GM18517 (cell line): ENCODE measurements around the gene ZNF775.
"Not testable (repeated sequence)": the region's sequence is repeated elsewhere in the genome, so short reads cannot be mapped to it uniquely, and the experiment has no call there.

Experiments used
- ATAC-seq: cut with Tn5 transposase; IDR thresholded peaks from one replicate; pipeline ENCODE4 v1.9.1; 2021; ENCODE audit warnings: mild to moderate bottlenecking, moderate library complexity; ENCODE audit not compliant: unreplicated experiment

ZNF775 gene

DNA sequence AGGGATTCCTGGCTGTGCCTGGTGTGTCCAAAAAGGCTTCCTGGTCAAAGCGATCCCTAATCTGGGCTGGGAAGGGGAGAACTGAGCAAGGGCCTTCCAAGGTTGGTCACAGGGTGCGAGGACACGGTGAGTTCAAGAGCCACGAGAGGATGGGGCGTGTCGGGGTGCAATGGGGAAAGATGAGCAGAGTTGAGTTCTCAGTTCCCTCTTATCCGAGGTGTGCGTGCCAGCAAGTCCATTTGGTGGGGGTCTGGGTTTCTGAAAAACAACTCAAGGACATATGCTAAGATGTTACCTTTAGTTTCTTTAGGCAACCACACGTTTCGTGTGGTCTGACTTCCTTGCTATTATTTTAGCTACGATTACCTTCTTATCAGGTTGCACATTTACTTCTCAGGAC lies 1.3 kb downstream of the ZNF775 start:
- no peak for ATAC-seq

DNA sequence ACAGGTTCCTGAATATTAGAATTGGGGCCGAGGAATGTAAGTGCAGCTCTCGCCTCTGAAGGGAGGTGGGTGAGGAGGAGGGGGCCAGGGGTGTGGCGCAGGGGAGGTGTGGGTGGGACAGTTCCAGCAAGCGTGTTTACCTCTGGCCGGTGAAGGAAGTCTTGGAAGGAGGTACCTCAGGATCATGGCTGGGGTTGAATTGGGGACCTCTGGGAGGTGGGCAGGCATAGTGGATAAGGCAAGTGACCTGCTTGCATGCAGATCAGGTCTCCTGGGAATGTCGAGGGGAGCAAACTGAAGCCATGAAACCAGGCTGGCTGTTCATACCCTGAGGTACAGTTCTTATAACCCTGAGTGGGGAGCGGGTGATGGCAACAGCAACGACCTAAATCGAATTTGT lies 2.0 kb downstream of the ZNF775 start:
- no peak for ATAC-seq

GRCh38 chr7:150381785-150382122 lies 2.6 kb downstream of the ZNF775 start:
- no peak for ATAC-seq

DNA sequence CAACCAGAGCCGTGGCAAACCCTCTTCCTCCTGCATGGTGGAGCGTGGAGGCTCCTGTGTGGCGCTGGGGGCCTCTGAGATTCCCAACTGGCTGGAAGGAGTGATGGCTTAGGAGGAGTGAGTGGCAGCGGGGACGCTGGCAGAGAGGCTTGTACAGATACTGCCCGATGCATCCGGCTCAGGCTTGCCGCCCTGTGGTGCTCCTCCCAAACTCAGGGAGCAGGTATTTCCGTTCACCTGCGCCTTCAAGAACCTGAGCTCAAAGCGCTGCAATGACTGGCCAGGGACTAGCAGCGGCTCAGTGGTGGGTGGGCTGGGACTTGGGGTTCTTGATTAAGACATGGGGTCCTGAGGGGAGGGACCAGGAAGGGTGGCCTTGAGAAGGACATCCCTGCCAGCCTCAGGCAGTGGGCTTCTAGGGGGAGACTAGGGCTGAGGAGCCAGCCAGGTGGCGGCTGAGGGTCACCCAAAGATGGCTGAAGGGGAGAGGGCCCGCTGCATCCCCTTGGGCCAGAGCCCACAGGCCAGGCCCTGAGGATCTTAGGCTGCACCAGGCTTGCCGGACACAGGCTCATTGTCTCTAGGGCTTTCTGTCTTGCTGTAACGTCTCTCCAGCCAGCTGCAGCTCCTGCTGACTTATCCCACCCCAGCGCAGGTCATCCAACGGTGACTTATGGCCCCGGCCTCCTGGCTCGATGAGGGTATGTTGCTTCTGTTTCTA lies 3.2 kb downstream of the ZNF775 start:
- no peak for ATAC-seq

DNA sequence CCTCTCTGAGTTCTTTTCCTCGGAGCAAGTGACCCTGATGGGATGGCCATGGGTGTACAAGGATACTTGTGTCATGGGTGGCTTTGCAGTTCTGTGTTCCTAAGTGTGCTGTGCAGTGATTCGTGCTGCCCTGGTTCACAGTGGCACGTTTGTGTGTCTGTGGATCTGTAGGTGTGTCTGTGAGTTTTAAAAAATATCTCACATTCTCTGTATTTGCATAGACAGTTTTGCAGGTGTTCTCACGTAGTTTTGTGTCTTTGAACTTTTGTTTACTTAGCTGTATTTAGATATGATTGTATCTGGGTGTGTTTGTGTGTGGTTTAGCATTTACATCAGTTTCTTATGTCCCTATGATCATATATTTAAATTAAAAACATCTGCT lies 3.7 kb downstream of the ZNF775 start:
- no peak for ATAC-seq

- ATAC-seq: no peak
Observed at GRCh38 chr7:150383710-150384397, 4.7 kb downstream of the ZNF775 start.

- ATAC-seq: no peak
Observed at GRCh38 chr7:150384406-150385301, 5.5 kb downstream of the ZNF775 start.

- ATAC-seq: no peak
Observed at GRCh38 chr7:150385302-150385723, 6.2 kb downstream of the ZNF775 start.

DNA sequence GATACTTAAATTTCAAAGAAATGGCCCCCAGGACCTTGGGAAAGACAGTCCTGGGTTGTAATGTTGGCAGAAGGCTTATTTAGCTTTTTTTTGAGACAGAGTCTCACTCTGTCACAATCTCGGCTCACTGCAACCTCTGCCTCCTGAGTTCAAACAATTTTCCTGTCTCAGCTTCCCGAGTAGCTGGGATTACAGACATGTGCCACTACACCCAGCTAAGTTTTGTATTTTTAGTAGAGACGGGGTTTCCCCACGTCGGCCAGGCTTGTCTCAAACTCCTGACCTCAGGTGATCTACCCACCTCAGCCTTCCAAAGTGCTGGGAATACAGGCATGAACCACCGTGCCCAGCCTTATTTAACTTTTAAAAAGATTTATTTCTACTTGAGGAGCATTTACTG lies 6.8 kb downstream of the ZNF775 start:
- ATAC-seq: not testable (repeated sequence)

DNA sequence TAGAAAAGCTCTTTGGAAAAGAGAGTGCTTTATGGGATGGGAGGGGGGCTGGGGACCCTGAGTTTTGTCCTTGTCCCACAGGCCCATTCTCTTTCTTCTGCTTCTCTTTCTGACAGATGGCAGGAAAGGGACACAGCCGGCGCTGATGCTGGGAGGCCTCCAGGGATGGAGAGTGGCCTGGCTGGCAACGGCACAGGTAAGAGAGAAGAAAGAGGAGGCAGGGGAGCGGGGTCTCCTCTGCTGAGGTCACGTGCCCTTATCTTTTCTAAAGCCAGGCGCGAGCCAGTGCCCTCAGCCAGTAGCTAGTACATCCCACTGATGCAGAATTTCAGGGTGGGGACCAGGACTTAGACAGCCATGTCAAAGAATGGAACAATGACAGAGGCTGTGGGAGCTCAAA lies 9.2 kb downstream of the ZNF775 start:
- ATAC-seq: no peak

DNA sequence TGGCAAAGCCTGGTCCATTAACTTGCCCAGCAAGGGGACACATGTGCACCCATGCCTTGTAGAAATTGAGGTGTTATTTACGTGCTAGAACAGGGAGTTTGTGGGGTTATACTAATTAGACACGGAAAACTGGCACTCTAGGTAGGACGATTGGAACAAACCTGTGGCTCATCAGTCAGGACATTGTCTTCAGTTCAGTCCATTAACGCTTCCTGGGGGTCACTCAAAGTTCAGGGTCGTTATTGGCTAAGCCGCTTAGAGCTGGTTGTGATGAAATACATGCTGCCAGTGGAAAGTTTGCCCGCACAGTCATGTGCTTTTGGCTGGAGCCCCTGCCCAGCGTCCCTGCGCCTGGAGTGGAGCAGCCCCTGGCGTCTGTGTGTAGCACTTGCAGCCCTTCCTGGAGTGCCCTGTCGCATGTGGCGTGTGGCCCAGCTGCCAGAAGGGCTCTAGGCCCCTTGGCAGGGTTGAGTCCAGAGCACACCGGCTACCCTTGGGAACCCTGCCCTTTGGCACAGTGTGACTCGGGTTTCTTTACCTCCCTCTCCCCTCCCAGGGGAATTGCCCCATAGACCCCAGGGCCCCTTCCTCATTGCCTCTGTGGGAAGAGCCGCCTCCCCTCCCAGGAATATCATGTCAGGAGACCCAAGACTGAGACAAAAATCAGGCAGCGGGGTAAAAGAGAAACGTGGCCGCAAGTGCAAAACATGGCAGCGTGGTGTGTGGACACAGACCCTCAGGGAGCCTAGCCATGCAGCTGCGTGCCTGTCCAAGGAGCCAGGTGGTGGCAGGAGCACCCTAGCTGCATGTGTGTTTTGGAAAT lies 9.8 kb downstream of the ZNF775 start:
- ATAC-seq: no peak

- no peak for ATAC-seq
Observed at GRCh38 chr7:150389532-150389816, 10.3 kb downstream of the ZNF775 start.

DNA sequence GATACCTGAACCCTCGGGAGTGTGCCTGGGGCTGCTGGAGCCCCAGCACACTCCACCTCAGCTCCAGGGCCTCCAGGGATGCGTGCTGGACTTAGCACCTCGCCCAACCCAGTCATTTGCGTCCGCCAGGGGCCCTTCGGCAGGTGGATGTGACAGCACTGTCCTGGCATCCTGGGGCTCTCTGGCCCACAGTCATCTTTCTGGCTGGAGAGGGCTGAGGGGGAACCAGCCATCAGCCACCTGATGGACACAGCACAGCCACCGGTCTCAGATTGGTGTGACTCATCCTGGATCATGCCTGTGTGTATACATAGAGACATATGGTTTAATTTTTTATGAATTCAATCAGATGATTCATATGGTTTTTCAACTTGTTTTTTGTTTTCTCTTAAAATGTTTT lies 11.1 kb downstream of the ZNF775 start:
- no peak for ATAC-seq

GRCh38 chr7:150393325-150393724 lies 14.2 kb downstream of the ZNF775 start:
- ATAC-seq: no peak

DNA sequence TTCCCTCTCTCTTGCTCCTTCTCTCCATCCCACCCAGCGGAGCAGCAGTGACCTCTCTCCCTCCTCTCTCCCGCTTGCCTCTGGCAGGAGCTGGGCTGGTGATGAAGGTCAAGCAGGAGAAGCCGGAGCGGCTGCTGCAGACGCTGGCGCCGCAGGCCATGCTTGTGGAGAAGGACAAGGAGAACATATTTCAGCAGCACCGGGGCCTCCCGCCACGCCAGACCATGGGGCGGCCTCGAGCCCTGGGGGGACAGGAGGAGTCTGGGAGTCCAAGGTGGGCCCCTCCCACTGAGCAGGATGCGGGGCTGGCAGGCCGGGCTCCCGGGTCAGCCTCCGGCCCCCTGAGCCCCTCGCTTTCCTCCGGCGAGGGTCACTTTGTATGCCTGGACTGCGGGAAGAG lies 17.3 kb downstream of the ZNF775 start:
- no peak for ATAC-seq

DNA sequence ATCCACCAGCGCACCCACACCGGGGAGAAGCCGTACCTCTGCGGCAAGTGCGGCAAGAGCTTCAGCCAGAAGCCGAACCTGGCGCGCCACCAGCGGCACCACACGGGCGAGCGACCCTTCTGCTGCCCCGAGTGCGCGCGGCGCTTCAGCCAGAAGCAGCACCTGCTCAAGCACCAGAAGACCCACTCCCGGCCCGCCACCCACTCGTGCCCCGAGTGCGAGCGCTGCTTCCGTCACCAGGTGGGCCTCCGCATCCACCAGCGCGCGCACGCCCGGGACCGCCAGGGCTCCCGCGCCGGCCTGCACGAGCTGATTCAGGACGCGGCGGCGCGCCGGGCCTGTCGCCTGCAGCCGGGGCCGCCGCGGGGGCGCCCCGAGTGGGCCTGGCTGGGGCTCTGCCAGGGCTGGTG lies 17.7 kb downstream of the ZNF775 start:
- no peak for ATAC-seq

GRCh38 chr7:150397346-150398107 lies 18.4 kb downstream of the ZNF775 start:
- no peak for ATAC-seq

DNA sequence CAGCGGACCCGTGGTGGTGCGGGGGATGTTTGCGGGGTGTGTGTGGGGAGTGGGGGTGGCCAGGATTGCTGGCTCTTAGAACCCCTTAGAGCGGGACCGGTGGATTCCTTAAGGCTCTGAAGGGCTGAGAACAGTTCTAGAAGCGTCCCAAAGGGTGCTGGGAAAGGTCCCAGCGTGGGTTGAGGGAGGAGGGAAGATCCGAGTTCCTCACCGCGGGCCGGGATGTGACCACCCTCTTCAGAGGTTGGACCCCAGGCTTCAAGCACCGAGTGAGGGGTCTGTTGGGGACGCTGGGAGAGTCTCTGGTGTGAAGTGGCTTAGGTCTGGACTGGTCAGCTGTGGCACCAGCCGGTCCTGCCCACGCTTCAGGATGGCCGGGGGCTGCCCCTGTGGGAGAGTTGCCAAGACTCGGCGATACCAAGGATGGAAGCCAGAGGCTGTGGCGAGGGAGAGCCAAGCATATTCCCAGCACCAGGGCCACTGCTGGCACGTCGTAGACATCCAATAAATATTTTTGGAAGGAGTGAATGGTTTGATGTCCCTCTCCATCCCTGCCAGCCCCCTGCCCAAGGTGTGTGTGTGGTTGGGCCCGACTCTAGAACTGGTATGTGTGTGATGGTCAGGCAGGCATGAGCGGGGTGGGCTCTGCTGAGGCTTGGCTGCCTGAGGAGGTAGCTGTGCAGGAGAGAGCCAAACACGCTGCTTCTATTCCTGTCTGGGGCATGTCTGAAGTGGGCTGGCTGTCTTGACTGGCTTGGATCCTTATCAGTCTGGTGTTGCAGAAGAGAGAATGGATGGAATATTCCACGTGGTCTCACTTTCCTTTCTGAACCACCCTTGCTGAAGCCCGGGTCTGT lies 19.2 kb downstream of the ZNF775 start:
- no peak for ATAC-seq

GRCh38 chr7:150398965-150399320 lies 19.8 kb downstream of the ZNF775 start:
- no peak for ATAC-seq
